Measurements from ENCODE around the gene IPO8.

DNA sequence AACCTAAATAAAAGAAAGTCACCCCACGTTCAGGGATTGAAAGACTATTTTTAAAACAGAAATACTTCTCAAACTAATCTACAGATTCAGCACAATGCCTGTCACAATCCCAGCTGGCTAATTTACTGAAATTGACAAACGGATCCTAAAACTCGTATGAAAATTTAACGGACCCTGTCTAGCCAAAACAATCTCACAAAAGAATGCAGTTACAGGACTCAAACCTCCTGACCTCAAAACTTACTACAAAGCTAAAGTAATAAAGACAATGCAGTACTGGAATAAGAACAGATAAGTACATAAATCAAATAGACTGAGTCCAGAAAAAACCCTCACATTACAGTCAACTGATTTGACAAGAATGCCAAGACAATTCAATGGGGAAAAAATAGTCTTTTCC, 48.8 kb downstream of the IPO8 start:
- TF ChIP-seq, protein P1, sequence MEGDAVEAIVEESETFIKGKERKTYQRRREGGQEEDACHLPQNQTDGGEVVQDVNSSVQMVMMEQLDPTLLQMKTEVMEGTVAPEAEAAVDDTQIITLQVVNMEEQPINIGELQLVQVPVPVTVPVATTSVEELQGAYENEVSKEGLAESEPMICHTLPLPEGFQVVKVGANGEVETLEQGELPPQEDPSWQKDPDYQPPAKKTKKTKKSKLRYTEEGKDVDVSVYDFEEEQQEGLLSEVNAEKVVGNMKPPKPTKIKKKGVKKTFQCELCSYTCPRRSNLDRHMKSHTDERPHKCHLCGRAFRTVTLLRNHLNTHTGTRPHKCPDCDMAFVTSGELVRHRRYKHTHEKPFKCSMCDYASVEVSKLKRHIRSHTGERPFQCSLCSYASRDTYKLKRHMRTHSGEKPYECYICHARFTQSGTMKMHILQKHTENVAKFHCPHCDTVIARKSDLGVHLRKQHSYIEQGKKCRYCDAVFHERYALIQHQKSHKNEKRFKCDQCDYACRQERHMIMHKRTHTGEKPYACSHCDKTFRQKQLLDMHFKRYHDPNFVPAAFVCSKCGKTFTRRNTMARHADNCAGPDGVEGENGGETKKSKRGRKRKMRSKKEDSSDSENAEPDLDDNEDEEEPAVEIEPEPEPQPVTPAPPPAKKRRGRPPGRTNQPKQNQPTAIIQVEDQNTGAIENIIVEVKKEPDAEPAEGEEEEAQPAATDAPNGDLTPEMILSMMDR (IDR thresholded peaks at IDR 0.05) = no peak
- TF ChIP-seq POLR2A (IDR thresholded peaks at IDR 0.05) (no peak), EP300 (IDR thresholded peaks at IDR 0.05) (no peak)

All from ovary (tissue), 3 donors.